Fibroblast of the conjunctiva (primary cell): ENCODE measurements around the gene MEP1A.
"Not testable (repeated sequence)": the region's sequence is repeated elsewhere in the genome, so short reads cannot be mapped to it uniquely, and the experiment has no call there.

Experiments
- DNase-seq: peaks from one replicate; pipeline ENCODE4 v3.0.0-alpha.2; 2010; ENCODE audit warnings: low read depth

Gene MEP1A

GRCh38 chr6:46793138-46793537, at the start of gene MEP1A:
TSS of gene MEP1A (plus strand) at chr6:46793389. CDS start at chr6:46793399, 10 bp downstream.
- DNase-seq, result no peak

DNA sequence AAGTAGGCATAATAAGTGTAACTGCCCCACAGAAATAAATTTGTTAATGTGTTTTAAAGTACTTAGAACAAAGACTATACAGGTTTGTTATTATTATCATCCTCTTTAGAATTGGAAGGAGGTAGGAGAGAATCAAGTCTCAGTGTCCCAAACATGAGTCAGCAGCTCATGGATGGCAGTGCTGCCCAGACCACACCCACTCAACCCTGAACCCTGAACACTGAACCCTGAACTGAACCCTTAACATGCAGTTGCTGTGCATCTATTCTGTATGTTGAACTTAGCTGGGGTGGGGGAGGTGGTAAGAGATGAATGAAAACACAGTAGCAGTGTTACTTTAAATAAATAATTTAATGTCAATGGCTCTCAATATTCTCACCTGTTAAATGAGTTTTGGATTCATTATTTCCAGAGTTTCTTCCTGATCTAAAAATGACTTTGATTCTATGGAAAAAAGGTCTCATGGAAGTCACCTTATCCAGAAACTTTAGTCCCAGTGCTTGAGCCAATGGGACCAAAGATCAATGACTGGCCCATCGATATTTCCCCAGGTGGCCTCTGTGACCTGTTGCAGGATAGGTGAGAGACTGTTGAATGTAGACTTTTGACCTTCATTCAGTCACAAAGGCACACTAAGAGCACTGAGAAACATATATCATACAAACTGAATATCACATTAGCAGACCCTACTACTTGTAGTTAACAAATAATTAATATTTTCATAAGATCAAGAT, 49.6 kb upstream of the MEP1A start:
- DNase-seq, result no peak

GRCh38 chr6:46744159-46744725, 48.9 kb upstream of the MEP1A start:
- DNase-seq, result not testable (repeated sequence)

DNA sequence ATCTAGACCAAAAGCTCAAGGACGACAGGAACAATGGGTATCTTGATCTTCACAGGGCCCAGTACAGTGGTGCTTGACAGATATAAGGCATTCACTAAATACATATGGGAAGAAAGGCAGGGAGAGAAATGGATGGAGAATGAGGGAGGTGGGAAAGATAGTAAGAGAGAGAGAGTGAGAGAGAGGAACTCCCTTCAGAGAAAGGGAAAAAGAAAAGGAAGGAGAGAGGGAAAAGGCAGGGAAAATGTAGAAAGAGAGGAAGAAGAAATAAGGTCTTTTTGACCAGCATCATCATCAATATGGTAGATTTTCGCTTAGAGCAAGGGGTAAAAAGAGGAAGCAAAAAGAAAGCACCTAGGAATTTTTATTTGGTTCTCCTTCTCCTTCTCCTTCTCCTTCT, 47.2 kb upstream of the MEP1A start:
- DNase-seq, result no peak

DNA sequence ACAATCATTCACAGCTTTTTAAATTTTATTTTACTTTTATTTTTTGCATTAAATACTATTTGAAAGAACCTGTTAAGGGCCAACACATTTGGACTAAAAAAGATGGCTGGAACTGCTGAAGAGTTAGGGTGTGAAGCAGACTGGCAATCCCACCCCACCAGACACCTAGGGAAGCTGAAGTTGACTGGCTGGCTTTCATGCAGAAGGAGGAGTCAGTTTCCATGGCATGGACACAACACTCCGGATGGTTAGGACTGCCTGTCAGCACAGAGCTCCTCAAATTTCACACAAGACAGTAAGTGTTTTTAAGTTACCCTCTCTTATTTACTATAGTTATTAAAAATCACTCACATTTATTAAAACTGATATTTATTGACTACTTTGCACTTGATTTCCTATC, 46.5 kb upstream of the MEP1A start, which contains the start of gene ANKRD66:
TSS of gene ANKRD66 (plus strand) at position 238 of the 400 bp plus-strand sequence. CDS start 5,016 bp downstream, outside the sequence.
- DNase-seq, result no peak

GRCh38 chr6:46748940-46749503, 44.2 kb upstream of the MEP1A start:
- DNase-seq, result no peak

DNA sequence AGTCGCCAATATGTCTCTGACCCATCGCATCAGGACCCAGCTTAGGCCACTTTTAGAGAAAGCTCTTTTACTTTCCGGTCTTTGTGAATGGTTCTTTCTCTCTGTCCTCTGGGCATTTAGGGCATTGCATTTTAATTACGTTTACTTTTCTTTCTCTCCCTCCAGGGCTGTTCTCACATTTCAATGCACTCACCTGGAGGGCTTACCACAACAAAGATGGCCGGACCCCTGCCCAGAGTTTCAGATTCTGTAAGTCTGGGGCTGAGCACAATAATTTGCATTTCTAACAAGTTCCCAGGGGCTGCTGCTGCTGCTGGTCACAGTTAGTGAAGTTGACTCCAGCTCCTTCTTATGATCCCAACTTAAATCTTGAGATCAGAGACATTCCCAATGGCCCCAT, 43.5 kb upstream of the MEP1A start:
- no peak for DNase-seq

GRCh38 chr6:46751658-46752057, 41.5 kb upstream of the MEP1A start:
- no peak for DNase-seq

DNA sequence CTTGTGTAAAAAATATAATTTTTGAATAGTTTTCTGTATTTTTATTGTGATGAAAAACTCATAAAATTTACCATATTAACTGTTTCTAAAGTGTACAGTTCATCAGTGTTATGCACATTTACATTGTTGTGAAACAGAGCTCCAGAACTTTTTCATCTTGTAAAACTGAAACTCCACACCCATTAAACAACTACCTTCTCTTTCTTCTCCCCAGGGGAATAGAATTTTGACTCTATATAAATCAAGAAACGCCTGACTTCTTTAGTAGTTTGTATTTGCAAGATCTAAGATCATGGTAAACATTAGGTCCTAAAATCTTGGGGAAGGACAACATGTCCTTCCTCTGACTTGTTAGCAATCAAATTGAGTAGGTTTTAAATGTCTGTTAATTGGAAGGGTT, 37.3 kb upstream of the MEP1A start:
- DNase-seq, result no peak

DNA sequence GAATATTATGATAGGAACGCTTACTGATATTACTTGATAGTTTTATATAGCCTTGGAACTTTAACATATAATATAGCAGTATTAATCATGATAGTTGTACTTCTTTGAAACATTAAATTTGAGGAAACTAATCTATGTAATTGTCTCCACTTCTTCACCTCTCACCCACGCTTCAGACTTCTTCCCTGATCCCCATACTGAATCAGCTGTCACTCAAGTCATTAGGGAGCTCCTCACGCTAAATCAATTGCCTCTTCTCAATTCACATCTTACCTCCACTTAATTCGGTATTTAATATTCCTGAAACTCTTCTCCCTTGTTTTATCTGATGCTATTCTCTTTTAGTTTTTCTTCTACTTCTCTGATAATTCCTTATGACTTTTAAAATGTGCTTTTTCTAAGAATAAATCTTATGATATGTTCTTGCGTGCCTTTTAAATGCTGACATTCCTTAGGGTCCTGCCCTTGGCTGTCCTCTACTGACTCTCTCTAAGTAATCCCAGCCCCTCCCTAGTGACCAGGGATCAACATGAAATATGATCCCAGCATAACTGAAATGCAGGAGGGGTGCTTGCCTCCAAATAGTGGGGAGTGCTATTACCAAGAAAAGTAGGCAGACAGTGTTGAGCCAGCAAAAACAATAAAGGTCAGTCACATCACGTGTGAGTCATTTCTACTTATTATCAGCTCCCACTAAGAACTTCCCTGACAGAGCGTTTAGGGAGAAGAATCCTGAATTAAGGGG, 36.5 kb upstream of the MEP1A start:
- peak; percentile 16 for DNase-seq

GRCh38 chr6:46757214-46757596, 36.0 kb upstream of the MEP1A start:
- no peak for DNase-seq

- DNase-seq, result no peak
Measured at GRCh38 chr6:46758960-46759753, 34.0 kb upstream of the MEP1A start.

DNA sequence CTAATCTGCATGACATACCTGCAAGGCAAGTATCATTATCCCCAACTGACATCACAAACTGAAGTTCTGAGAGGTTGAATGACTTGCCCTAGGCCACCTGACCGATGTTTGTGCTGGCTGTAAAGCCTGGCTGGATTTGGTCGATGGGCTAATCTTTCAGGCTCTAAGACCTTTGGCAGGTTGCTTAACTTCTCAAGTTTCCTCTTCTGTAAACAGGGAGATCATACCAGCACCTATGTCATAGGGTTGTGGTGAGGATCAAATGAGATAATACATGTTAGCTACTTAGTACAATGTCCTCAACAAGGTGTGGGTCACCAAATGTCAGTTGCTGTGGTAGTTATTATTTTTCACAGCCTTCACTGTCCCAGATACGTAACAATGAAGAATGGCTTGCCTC, 32.3 kb upstream of the MEP1A start:
- DNase-seq, result no peak

DNA sequence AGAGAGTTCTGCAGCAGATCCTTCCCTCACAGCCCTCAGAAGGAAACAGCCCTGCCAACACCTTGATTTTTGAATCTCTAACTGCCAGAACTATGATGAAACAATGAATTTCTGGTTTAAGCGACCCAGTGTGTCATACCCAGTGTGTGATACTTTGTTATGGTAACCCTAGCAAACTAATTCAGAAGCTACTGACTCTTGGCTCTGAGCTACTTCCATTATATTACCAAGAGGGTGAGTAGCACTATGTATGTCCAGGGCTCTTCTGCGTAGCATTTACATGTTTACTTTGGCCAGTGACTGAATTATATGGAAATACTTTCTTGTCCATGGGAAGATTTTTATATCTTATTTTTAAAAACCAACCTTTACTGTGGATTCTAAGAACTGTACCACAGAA, 29.7 kb upstream of the MEP1A start:
- DNase-seq, result no peak

DNA sequence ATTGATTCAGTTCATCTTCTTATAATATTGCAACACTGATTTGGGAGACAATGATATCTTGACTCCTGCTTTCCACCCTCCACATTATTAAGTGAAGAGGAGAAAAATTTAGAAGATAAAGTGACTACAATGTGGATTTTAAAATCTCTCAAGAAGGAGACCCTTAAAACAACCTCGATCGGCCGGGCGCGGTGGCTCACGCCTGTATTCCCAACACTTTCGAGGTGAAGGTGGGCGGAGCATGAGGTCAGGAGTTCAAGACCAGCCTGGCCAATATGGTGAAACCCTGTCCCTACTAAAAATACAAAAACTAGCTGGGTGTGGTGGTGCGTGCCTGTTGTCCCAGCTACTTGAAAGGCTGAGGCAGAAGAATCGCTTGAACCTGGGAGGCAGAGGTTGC, 28.9 kb upstream of the MEP1A start:
- not testable (repeated sequence) for DNase-seq

- no peak for DNase-seq
Measured at GRCh38 chr6:46764961-46765360, 28.2 kb upstream of the MEP1A start.

DNA sequence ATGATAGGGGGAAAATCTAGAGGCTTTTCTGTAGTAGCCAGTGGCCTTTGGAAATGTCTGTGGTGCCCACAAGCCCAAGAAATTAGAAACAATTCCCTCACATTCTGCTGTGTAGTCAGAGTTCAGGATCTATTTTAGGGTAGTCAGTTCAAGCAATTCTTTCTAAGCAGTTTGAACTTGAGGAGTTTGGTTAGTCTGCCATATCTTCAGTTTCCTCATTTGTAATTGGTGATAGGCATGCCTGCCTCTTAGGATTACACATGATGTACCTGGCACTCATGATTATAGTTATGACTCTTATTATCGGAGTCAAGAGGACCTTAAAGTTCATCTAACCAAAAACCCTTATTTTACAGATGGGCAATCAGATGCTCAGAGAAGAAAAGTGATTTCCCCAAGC, 21.2 kb upstream of the MEP1A start:
- DNase-seq, result no peak

DNA sequence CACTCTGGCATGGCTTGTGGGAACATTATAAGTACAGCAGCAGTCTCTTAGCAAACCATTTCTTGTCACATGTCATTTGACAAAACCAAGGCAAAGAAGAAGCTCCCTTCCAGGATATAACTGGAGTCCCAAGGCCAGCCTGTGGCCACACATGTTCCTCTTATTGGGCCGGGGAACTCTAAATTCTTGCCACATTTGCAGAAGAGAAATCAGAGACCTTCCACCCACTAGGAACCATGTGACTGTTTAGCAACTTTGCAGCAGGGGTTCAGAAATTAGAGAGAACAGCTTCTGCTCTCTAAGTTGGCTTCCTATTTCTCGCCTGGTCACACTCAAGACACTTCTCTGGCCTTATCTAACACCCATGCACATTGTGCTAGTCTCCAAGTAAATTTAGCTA, 20.4 kb upstream of the MEP1A start:
- DNase-seq, result no peak

DNA sequence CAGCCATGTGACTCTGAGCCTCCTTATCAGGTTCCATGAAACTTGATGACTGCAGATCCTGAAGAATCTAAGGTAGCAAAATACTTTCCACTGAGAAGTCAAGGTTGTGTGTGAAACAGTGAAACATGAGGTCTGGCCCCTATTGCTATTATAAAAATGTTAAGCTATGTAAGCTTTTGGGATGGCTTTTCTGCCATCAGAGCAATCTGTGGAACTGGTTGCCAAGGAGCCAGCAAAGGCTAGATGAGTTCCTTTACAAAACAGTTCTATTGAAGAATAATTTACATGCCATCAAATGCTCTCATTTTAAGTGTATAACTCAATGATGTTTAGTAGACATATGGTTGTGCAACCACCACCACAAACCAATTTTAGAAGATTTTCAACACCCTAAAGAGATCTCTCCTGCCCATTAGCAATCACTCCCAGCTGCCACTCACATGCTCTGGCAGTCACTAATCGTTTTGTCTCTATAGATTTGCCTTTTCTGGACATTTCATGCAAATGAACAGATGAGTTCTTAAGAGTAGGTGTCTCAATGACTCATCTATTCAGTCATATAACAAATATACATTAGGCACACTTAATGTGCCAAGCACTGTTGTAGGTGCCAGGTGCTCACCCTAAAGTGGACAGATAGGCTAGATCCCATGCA, 19.9 kb upstream of the MEP1A start:
- DNase-seq, result no peak

GRCh38 chr6:46774736-46775135, 18.5 kb upstream of the MEP1A start:
- not testable (repeated sequence) for DNase-seq

DNA sequence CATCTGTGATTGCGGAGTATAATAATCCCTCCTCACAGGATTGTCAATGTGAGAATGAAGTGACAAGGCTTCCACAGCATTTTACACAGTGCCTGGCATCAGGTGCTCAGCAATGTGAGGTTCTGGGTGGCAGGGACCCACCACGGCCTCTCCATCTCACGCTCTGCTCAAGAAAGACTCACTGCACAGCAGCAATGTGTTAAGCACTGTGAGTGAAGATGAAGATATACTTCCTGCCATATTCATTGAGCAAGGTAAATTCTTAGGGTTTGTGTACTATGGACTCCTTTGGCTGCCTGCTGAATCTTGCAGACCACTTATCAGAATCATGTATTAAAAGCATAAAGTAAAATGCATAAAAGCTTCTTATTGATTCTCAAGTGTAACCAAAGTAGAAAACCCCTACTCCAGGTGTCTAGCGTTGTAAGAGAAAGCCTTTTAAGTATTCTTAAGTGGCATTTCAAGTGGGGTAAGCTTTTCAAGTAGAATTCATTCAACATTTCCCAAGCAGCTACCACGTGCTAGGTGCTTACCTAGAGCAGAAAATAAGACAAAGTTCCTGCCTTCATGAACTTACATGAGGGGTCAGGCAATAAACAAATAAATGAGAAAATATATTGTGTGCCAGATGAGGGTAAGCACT, 17.0 kb upstream of the MEP1A start:
- DNase-seq, result no peak
